Suppressor macrophage treated with lipopolysaccharide for 4 hours (primary cell): ENCODE measurements around the gene PDE12.

ENCODE experiments used
- DNase-seq: peaks from one replicate; pipeline ENCODE4 v3.0.0-alpha.2; 2020

PDE12 gene, protein sequence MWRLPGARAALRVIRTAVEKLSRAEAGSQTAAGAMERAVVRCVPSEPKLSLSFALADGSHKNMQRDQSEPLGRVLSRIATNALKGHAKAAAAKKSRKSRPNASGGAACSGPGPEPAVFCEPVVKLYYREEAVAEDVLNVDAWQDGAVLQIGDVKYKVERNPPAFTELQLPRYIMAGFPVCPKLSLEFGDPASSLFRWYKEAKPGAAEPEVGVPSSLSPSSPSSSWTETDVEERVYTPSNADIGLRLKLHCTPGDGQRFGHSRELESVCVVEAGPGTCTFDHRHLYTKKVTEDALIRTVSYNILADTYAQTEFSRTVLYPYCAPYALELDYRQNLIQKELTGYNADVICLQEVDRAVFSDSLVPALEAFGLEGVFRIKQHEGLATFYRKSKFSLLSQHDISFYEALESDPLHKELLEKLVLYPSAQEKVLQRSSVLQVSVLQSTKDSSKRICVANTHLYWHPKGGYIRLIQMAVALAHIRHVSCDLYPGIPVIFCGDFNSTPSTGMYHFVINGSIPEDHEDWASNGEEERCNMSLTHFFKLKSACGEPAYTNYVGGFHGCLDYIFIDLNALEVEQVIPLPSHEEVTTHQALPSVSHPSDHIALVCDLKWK

DNA sequence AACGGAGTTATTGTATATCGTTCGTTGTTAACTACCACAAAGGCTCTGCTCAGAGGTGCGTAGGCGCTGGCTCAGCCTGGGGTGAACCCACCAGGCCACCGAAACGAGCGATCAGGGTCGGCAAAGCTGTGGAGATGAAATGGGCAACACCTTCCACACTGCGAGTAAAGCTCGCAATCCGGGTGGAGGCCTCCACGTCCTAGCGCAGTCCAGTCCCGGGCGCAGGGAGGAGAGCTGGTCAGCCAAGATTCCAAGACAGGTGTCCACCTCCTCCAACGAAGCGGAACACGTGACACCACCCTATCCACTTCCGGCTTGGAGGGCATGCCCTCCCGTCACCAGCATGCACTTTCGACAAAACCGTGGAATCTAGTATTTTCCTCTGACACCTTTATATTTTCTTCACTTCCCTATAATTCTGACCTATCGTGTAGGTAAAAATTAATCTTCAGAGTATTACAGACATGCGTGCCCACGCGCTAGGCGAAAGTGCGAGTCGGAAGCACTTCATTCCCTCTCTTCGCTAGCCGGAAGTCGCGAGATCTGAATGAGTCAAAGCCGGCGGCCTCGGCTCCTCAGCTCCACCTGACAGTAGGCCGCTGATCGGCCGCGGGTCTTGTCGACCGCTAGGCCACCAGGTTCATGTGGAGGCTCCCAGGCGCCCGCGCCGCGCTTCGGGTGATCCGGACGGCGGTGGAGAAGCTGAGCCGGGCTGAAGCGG lies at the start of gene PDE12:
PDE12 (plus strand) TSS at position 537 of the 721 bp plus-strand sequence; CDS start at position 643, 106 bp downstream.
- peak; percentile 94 for DNase-seq

DNA sequence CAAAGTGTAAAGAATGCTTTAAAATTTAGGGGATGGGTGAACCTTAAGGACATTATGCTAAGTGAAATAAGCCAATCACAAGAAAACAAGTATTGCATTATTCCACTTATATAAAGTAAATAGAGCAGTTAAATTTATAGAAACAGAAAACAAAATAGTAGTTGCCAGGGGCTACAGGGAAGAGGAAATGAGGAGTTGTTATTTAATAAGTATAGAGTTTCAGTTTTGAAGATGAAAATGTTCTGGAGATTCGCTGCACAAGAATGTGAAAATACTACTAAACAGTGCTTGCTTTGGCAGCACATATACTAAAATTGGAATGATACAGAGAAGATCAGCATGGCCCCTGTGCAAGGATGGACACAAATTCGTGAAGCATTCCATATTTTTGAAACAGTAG lies 43.9 kb upstream of the PDE12 start:
- DNase-seq, result peak; percentile 1

DNA sequence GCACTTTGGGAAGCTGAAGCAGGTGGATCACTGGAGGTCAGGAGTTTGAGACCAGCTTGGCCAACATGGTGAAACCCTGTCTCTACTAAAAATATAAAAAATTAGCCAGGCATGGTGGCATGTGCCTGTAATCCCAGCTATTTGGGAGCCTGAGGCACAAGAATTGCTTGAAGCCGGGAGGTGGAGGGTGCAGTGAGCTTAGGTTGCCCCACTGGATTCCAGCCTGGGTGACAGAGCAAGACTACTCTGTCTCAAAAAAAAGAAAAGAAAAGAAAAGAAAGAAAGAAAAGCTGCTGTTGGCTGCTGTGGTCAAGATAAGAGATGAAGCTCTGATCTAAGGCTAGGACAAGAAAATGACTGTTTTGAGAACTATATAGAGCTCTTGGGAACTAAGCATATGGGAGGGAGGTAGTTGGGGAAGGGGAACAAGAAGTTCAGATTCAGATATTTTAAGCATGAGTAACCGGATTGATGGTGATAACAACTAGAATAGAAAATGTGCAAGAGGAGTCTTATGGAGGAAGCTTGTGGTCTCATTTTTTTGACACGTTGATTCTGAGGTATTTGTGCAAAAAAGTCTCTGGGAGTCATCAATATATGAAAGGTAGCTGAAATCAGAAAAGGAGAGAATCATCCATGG lies 37.7 kb upstream of the PDE12 start:
- DNase-seq, result peak; percentile 0

DNA sequence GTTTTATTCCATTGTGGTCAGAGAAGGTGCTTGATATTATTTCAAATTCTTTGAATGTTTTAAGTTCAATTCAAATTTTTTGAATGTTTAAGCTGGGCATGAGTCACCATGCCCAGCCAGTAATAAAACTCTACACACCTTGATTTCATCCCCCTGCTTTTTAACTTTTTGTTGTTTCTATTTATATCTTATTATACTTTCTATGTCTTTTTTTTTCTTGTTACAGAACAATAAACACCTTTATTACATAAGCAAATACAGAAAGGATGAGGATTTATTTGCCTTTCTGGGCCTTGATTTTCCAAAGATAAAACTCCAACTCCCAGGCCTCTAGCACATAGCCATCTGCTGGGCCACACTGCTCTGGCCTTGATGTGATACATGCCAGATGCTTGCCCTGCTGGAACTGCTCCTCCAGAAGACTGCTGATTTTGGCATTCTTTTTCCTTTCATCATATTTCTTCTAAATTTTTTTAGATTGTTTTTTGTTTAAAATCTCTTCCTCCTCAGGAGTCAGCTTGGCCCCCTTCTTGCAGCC lies 25.9 kb upstream of the PDE12 start:
- no peak for DNase-seq

DNA sequence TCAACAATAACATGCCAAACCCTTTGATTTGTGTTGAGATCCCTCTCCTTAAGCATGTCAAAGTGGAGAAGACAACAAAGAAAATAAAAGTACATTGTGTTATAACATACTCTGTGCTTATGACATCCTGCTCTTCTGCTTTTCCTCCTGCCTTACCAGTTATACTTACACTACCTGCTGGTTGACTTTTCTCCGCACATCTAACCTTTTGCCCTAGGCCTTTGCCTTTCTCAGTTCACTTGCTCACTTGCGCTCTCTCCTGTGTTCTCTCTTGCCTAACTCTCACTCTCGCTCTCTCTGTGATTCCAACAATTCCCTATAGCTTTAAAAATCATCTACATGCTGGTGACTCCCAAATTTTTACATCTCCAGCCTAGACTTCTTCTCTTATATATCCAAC lies 17.6 kb upstream of the PDE12 start:
- DNase-seq, result no peak

DNA sequence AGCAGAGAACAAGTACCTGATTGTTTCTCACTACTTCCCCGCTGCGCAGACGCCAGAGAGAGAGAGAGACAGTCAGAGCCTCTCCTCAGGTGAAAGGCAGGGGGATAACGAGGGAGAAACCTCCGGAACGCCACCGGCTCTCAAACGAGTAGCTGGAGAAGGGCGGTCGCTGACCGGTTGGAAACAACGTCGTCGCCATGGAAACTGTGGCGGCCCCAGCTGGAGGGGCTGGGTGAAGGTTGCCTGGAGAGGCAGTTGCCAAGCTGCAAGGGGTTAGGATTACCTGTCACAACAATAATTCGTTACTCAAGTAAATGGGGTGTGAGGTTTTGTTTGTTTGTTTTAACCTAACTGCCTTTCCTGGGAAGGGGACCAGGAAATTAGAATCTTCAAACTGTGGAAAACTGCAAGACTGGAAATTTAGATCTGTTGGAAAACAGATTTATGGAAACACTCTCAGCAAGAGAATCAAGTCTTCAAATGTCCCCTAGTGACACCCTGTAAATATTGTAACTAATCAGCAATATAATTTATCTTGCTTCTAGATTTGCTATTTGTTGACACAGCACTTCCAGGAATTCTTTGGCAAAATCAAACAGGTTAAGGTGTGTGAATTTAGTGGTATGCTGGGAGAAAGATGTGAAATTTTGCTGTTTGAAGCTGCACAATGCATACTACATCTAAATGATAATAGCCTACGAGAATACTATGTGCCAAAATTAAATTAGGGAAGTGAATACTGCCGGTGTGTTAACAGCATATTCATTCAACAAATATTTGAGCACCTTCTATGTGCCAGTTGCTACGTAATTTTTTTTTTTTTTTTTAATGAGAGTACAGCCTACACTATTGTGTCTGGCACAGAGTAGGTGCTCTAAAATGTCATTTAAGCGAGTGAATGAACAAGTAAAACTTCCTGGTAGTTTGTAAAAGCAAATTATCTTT lies 11.6 kb upstream of the PDE12 start, which contains the start of gene DNAH12:
DNAH12 (minus strand) TSS at position 164 of the 945 bp plus-strand sequence. CDS start 1,474 bp downstream, outside the sequence.
- no peak for DNase-seq

DNA sequence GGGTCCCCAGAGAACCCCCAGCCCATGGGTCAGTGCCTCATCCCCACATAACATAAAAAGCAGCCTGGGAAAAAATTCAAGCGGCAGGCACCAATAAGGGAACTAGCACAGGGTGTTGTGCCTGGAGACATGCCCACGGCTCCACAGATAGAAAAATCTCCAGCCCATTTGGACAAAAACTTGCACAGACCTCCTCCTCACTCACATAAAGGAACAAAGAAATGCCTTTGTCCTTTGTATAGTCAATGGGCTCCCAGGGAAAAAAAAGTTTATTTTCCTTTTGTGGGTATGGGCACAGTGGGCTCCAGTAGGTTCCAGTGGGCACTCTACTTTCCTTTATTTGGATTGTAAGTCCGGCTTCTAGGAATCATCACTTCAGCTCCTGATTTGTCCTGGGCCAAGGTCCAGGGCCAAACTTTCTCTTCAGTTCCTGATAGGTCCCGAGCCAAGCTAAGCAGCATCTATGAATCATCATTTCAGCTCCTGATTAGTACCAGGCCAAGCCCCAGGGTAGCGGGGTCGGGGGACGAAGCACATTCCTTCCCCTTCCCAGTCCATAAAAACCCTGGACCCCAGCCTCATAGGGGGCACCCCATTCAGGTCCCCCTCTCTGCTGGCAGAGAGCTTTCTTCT lies 10.3 kb upstream of the PDE12 start:
- DNase-seq, result no peak

DNA sequence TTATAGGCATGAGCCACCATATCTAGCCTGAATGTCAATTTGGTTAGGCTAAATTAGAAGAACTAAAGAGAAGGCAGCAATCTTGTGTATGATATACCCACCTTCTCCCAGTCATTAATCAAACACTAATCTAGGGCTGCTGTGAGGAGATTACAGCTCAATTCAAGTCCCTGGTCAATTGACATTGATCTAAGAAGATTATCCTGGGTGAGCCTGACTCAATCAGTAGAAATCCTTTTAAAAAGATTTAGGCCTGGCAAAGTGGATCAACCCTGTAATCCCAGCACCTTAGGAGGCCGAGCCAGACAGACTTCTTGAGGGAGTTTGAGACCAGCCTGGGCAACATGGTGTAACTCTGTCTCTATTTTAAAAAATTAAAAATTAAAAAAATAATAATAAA lies 9.5 kb upstream of the PDE12 start:
- no peak for DNase-seq

DNA sequence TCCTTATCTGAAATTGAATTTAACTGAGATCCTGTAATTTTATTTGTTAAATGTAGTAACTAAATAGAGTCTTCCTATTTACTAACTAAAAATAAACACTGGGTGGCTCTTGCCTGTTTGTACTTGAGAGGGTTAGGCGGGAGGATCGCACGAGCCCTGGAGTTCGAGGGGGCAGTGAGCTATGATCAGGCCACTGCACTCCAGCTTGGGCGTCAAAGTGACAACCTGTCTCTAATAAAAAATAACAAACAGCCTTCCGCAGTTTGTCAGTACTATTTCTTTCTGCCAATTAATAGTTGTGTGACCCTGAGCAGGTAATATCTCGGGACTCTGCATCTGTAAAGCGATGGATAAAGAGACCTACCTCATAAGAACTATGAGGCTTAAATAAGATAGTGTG lies 768 bp upstream of the PDE12 start:
- no peak for DNase-seq

DNA sequence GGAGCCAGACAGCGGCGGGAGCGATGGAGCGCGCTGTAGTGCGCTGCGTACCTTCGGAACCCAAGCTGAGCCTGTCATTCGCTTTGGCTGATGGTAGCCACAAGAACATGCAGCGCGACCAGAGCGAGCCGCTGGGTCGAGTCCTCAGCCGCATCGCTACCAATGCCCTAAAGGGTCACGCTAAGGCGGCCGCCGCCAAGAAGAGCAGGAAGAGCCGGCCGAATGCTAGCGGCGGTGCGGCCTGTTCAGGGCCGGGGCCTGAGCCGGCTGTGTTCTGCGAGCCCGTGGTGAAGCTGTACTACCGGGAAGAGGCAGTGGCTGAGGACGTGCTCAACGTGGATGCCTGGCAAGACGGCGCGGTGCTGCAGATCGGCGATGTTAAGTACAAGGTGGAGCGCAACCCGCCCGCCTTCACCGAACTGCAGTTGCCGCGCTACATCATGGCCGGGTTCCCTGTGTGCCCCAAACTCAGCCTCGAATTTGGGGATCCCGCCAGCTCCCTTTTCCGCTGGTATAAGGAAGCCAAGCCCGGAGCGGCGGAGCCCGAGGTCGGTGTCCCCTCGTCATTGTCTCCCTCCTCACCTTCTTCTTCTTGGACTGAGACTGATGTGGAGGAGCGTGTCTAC lies 498 bp downstream of the PDE12 start:
- peak; percentile 51 for DNase-seq

DNA sequence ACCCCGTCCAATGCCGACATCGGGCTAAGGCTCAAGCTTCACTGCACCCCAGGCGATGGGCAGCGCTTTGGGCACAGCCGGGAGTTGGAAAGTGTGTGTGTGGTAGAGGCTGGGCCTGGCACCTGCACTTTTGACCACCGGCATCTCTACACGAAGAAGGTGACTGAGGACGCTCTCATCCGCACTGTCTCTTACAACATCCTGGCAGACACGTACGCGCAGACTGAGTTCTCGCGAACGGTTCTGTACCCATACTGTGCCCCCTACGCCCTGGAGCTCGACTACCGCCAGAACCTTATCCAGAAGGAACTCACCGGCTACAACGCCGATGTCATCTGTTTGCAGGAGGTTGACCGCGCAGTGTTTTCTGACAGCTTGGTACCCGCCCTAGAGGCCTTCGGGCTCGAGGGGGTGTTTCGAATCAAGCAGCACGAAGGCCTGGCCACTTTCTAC lies 1.0 kb downstream of the PDE12 start:
- DNase-seq, result peak; percentile 56

DNA sequence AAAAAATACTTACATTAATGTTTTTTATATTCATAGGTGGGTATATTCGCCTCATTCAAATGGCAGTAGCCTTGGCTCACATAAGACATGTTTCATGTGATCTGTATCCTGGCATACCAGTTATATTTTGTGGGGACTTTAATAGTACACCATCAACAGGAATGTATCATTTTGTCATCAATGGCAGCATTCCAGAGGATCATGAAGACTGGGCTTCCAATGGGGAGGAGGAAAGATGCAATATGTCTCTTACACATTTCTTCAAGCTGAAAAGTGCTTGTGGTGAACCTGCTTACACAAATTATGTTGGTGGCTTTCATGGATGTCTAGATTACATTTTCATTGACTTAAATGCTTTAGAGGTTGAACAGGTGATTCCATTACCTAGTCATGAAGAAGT lies 3.5 kb downstream of the PDE12 start:
- no peak for DNase-seq

DNA sequence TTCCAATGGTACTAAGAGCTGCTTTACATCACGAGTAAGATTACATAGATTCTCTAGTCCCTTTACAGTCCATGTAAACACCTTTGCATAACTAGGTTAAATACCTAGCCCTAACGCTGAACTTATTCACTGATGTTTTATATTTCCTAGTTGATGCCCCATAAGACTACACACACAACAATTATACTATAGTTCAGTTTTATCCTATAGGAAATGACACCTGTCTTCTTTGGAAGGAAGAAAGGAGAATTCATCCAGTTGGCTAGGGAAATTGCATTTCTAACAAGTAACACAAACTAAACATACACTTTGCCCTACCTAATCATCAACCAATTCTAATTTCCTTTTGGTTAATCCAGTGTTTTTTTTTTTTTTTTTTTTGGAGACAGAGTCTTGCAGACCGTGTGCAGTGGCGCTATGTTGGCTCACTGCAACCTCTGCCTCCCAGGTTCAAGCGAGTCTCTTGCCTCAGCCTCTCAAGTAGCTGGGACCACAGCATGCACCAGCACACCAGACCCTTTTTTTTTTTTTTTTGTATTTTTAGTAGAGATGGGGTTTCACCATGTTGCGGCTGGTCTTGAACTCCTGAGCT lies 13.9 kb downstream of the PDE12 start:
- DNase-seq, result no peak

DNA sequence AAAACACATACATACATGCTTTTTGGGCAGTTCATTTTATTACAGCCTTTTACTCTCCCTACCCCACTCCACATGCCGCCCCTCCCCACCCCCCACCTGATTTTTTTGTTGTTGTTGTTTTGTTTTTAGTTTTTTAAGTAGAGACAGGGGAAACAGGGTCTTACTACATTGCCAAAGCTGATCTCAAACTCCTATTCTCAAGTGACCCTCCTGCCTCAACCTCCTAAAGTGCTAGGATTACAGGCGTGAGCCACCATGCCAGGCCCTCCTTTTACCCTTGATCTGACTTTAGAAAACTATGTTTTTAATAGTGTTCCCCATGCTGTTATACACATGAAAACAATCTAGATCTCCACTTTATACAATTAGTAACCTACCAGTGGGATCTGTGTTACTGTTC lies 14.8 kb downstream of the PDE12 start:
- no peak for DNase-seq

DNA sequence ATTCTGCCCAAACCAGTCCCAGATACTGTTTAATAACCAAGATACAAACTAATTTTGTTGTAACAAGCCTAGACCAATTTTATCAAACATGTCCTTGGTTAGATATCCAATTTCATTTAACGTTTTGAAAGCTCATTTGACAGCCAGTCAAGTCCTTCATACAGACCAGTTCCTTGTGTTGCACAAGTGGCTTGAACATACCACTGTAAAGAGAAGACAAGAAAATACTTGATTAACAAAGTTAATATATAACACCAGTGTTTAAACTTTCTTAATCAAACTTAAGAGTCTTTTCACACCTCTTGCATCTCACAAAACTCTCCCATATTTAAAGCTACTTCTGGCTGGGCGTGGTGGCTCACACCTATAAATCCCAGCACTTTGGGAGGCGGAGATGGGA lies 16.0 kb downstream of the PDE12 start:
- DNase-seq, result no peak

DNA sequence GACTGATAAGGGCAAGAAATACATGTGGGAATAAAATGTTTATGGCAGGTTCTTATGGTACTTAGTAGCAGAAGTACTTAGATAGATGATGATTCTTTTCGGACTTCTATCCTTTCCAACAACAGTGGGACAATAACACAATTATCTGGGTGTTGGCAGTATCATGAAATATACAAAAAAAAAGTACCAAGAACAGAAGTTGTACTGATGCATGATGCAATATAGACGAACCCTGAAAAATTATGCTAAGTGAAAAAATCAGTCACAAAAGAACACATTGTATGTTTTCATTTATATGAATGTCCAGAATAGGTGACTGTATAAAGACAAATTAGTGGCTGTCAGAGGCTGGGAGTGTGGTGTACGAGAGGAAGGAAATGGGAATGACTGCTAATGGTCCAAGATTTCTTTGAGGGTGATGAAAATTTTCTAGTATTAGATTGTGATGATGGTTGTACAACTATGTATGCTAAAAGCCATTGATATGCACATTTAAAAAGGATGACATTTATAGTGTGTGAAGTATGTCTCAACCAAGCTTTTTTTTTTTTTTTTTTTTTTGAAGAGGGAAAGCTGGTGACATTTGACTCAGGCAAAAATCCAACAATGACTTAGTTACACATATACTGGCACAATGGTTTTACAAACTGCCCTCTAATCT lies 20.0 kb downstream of the PDE12 start:
- DNase-seq, result no peak

DNA sequence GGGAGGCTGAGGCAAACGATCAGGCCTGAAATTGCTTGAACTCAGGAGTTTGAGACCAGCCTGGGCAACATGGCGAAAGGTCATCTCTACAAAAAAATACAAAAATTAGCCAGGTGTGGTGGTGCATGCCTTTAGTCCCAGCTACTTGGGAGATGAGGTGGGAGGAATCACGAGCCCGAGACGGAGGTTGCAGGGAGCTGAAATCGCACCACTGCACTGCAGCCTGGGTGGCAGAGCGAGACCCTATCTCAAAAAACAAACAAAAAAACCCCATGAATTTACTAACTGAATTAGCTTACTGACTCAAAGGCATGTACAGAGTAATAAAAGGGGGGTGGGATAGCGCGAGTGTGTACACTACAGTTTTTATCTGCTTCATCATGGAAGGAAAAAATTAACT lies 21.7 kb downstream of the PDE12 start:
- DNase-seq, result no peak

DNA sequence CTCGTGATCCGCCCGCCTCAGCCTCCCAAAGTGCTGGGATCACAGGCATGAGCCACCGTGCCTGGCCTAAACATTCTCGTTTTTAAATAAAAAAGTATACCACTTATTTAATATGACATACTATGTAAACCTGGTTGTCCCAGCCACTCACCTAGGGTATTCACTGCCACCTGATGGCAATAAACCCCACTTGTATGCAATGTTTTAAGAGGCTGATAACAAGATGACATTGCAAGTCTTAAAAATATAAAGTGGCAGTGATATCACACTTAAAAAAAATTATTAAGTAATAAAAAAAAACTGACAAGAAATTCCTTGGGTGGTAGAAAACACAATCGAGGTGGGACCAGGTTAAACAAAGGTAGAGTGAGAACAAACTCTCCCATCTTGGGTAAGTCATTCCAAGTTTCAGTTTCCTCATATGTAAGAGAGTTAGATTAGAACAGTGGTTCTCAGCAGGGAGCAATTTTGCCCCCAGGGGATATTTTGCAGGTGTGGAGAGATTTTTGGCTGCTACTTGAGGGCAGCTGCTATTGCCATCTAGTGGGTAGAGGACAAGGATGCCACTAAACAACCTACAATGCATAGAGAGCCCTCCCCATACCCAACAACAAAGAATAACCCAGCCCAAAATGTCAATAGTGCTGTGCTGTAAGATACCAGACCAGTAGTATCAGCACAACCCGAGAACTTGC lies 26.5 kb downstream of the PDE12 start:
- no peak for DNase-seq

DNA sequence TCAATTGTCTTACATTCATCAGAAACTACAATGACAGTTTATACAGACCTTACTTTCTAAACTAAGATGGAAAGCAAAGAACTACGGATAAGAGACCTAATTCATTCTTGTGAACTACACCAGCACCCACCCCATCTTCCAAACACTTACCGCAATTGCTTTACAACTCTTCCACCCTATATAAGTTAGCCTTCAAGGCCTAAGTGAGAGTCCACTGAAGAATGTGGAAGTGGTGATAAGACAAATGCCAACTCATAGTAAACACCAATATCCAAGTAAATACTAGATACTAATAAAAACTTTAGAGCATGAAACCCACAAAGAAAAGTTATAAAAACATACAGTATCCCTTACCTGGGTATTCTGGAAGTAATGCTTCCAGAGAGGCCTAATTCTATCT lies 27.5 kb downstream of the PDE12 start:
- no peak for DNase-seq
